Erythroblast (primary cell): ENCODE data around the gene BTBD10.

Experiments
- GATA1 ChIP-seq: IDR thresholded peaks from 2 replicates; pipeline ENCODE4 v1.6.1; 2011; ENCODE audit warnings: low read depth, mild to moderate bottlenecking, control low read depth, low read length, moderate library complexity
- POLR2A ChIP-seq: IDR thresholded peaks from 2 replicates; pipeline ENCODE4 v1.6.1; 2011; ENCODE audit warnings: mild to moderate bottlenecking, low read length

GRCh38 chr11:13338427-13339069, 124.5 kb downstream of the BTBD10 start:
- TF ChIP-seq POLR2A (no peak), GATA1 (no peak)
